ENCODE measurements around the gene NDUFB7.
"Not testable (repeated sequence)": the region's sequence is repeated elsewhere in the genome, so short reads cannot be mapped to it uniquely, and the experiment has no call there.

NDUFB7 gene

GRCh38 chr19:14599548-14600147, 27.8 kb upstream of the NDUFB7 start:
- Histone ChIP-seq H3K36me3 (ENCODE audit: insufficient read depth, low read length) (no peaks in the 10 kb centered on the region), H3K9ac (ENCODE audit: low read depth, low read length) (no peak overlapping the region), H3K9me3 (ENCODE audit: insufficient read depth, low read depth, low read length) (peaks cover 66% of the 10 kb centered on the region), H3K27me3 (ENCODE audit: insufficient read depth, low read length) (no peaks in the 10 kb centered on the region), H3K4me1 (ENCODE audit: insufficient read depth, low read length) (no peaks in the 10 kb centered on the region), H3K4me3 (ENCODE audit: low read length) (no peak overlapping the region), H3K27ac (ENCODE audit: low read depth, low read length) (no peak overlapping the region)
- WGBS: 83% methylated on average over 8 of the region's 8 CpGs

- Histone ChIP-seq H3K9ac (ENCODE audit: low read depth, low read length) (no peak overlapping the region), H3K36me3 (ENCODE audit: insufficient read depth, low read length) (no peaks in the 10 kb centered on the region), H3K9me3 (ENCODE audit: insufficient read depth, low read depth, low read length) (peaks cover 55% of the 10 kb centered on the region), H3K4me3 (ENCODE audit: low read length) (no peak overlapping the region), H3K27me3 (ENCODE audit: insufficient read depth, low read length) (no peaks in the 10 kb centered on the region), H3K27ac (ENCODE audit: low read depth, low read length) (no peak overlapping the region), H3K4me1 (ENCODE audit: insufficient read depth, low read length) (no peaks in the 10 kb centered on the region)
- WGBS: 81% methylated on average over 3 of the region's 3 CpGs
These were observed 23.7 kb upstream of the NDUFB7 start for GRCh38 chr19:14595558-14595957.

DNA sequence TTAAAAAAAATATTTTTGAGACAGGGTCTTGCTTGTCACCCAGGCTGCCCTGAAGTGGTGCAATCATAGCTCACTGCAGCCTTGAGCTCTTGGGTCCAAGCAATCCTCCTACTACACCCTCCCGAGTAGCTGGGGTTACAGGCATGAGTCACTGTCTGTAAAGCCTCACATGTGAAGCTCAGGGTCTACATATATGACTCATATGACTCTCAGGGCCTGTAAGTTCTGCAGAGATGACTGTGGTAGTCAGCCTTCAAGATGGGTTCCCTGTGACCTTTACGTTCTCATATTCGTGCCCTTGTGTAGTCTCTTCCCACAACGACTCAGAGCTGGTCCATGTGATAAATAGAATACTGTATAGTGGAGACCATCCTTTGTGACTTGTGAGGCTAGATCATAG, 17.6 kb upstream of the NDUFB7 start:
- peaks cover 17% of the 10 kb centered on the region for H3K9me3 ChIP-seq (ENCODE audit: insufficient read depth, low read depth, low read length)
- H3K27ac ChIP-seq (ENCODE audit: low read depth, low read length); H3K9ac ChIP-seq (ENCODE audit: low read depth, low read length); H3K27me3 ChIP-seq (ENCODE audit: insufficient read depth, low read length); H3K4me1 ChIP-seq (ENCODE audit: insufficient read depth, low read length); H3K4me3 ChIP-seq (ENCODE audit: low read length); H3K36me3 ChIP-seq (ENCODE audit: insufficient read depth, low read length): not testable (repeated sequence)
- no CpG with 5 or more reads among the region's 4 CpGs for WGBS

DNA sequence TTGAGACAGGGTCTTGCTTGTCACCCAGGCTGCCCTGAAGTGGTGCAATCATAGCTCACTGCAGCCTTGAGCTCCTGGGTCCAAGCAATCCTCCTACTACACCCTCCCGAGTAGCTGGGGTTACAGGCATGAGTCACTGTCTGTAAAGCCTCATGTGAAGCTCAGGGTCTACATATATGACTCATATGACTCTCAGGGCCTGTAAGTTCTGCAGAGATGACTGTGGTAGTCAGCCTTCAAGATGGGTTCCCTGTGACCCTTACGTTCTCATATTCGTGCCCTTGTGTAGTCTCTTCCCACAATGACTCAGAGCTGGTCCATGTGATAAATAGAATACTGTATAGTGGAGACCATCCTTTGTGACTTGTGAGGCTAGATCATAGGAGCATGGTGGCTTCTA, 13.3 kb upstream of the NDUFB7 start:
- not testable (repeated sequence) for H3K9me3 ChIP-seq (ENCODE audit: insufficient read depth, low read depth, low read length); H3K4me3 ChIP-seq (ENCODE audit: low read length); H3K4me1 ChIP-seq (ENCODE audit: insufficient read depth, low read length); H3K27me3 ChIP-seq (ENCODE audit: insufficient read depth, low read length); H3K27ac ChIP-seq (ENCODE audit: low read depth, low read length); H3K9ac ChIP-seq (ENCODE audit: low read depth, low read length); H3K36me3 ChIP-seq (ENCODE audit: insufficient read depth, low read length)
- WGBS: 75% methylated on average over 1 of the region's 3 CpGs

DNA sequence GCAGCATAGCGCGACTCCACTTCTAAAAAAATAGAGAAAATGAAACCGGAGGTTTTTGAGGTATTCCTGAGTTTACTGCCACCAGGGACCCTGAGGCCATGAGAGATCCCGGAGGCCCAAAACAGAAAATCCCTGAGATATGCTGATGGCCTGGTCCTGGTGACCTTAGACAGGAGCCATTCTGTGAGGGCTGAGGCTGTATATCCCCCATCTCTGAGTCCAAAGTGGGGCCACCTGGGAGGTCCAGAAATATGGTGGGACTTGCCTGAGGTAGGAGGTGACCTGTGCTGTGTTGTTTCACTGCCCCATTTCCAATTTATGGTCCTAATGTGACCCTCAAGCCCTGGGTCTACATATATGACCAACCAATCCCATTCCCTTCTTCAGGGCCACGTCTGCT, 12.5 kb upstream of the NDUFB7 start:
- H3K4me1 ChIP-seq (ENCODE audit: insufficient read depth, low read length); H3K4me3 ChIP-seq (ENCODE audit: low read length); H3K9ac ChIP-seq (ENCODE audit: low read depth, low read length); H3K27ac ChIP-seq (ENCODE audit: low read depth, low read length); H3K27me3 ChIP-seq (ENCODE audit: insufficient read depth, low read length); H3K9me3 ChIP-seq (ENCODE audit: insufficient read depth, low read depth, low read length); H3K36me3 ChIP-seq (ENCODE audit: insufficient read depth, low read length): not testable (repeated sequence)
- 85% methylated on average over 4 of the region's 5 CpGs for WGBS

- Histone ChIP-seq H3K27me3 (ENCODE audit: insufficient read depth, low read length) (no peaks in the 10 kb centered on the region), H3K36me3 (ENCODE audit: insufficient read depth, low read length) (no peaks in the 10 kb centered on the region), H3K4me1 (ENCODE audit: insufficient read depth, low read length) (no peaks in the 10 kb centered on the region), H3K27ac (ENCODE audit: low read depth, low read length) (no peak within 1 kb of the TSS), H3K9me3 (ENCODE audit: insufficient read depth, low read depth, low read length) (0 out of 2 replicates have a peak, but pooled peaks cover 1% of the 10 kb centered on the region), H3K4me3 (ENCODE audit: low read length) (no peak within 1 kb of the TSS), H3K9ac (ENCODE audit: low read depth, low read length) (no peak within 1 kb of the TSS)
- WGBS: 63% methylated on average over 6 of the region's 6 CpGs
These were observed 11.1 kb upstream of the NDUFB7 start, which contains the start of gene CLEC17A for GRCh38 chr19:14582894-14583340. CLEC17A (plus strand) TSS chr19:14583084; CDS start chr19:14583161, 77 bp downstream.

DNA sequence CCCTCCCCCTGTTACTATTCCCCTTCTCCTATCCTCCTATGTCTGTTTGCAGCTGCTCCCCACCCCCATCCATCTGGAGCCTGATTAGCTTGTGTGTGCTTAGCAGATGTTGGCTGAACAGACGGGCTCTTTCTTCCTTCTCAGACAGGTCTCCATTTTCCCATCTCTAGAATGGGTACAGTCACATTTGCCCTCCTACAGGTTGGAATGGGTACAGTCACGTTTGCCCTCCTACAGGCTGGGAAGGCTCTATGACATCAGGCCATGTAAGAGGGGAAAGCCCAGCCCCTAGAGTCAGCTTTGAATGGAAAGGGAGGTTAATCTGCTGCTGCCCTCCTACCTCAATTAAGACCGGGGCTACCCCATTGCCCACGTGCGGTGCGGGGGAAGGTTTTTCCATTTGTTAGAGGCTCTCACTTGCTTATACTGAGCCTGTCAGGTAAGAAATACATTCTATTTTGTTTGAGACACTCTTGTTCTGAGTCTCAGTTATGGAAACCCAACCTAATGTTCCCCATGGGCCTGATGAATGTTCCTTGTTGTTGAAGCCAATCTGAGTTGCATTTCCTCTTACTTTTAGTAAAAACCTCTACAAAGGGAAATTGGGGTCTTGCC, 8.9 kb upstream of the NDUFB7 start:
- Histone ChIP-seq H3K9me3 (ENCODE audit: insufficient read depth, low read depth, low read length) (no peaks in the 10 kb centered on the region), H3K36me3 (ENCODE audit: insufficient read depth, low read length) (no peaks in the 10 kb centered on the region), H3K27ac (ENCODE audit: low read depth, low read length) (no peak overlapping the region), H3K27me3 (ENCODE audit: insufficient read depth, low read length) (no peaks in the 10 kb centered on the region), H3K4me3 (ENCODE audit: low read length) (no peak overlapping the region), H3K9ac (ENCODE audit: low read depth, low read length) (no peak overlapping the region), H3K4me1 (ENCODE audit: insufficient read depth, low read length) (no peaks in the 10 kb centered on the region)
- WGBS: 60% methylated on average over 6 of the region's 6 CpGs

GRCh38 chr19:14577885-14578427, 6.1 kb upstream of the NDUFB7 start:
- H3K4me3 ChIP-seq (ENCODE audit: low read length): no peak overlapping the region
- no peak overlapping the region for H3K27ac ChIP-seq (ENCODE audit: low read depth, low read length)
- no peaks in the 10 kb centered on the region for H3K4me1 ChIP-seq (ENCODE audit: insufficient read depth, low read length)
- no peaks in the 10 kb centered on the region for H3K36me3 ChIP-seq (ENCODE audit: insufficient read depth, low read length)
- 55% methylated on average over 6 of the region's 6 CpGs for WGBS
- H3K9ac ChIP-seq (ENCODE audit: low read depth, low read length): no peak overlapping the region
- no peaks in the 10 kb centered on the region for H3K27me3 ChIP-seq (ENCODE audit: insufficient read depth, low read length)
- H3K9me3 ChIP-seq (ENCODE audit: insufficient read depth, low read depth, low read length): no peaks in the 10 kb centered on the region

DNA sequence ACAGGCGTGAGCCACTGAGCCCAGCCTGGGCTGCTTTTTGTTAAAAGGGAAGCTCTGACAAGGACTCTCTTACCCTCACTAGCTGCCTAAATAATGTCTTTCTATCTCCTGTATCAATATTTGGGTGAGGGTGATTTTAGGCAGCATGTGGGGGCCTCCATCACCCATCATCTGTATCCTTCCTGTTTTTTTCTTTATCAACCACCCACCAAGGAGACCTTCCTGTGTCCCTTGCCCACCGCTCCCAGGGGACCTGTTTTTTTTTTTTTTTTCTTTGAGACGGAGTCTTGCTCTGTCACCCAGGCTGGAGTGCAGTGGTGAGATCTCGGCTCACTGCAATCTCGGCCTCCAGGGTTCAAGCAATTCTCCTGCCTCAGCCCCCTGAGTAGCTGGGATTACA, 5.4 kb upstream of the NDUFB7 start:
- Histone ChIP-seq H3K4me1 (ENCODE audit: insufficient read depth, low read length) (no peaks in the 10 kb centered on the region), H3K9ac (ENCODE audit: low read depth, low read length) (no peak overlapping the region), H3K4me3 (ENCODE audit: low read length) (no peak overlapping the region), H3K27ac (ENCODE audit: low read depth, low read length) (no peak overlapping the region), H3K9me3 (ENCODE audit: insufficient read depth, low read depth, low read length) (no peaks in the 10 kb centered on the region), H3K27me3 (ENCODE audit: insufficient read depth, low read length) (no peaks in the 10 kb centered on the region), H3K36me3 (ENCODE audit: insufficient read depth, low read length) (no peaks in the 10 kb centered on the region)
- WGBS: 87% methylated on average over 5 of the region's 5 CpGs

DNA sequence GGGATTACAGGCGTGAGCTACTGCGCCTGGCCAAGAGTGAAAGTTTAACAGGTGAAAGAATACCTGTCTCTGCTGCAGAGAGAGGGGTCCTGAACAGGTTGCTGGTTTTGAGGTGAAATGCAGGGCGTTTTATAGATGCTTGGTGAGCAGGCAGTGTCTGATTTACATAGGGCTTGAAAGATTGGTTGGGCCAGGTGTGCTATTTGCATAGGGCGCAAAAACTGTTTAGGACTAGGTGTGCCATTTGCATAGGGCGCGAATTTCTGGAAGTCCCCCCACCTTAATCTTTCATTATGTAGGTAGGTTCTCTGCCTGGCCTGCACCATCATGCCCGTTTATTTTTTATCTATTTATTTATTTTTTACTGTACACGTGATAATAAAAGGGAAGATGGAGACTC, 4.5 kb upstream of the NDUFB7 start:
- Histone ChIP-seq H3K27ac (ENCODE audit: low read depth, low read length) (no peak overlapping the region), H3K9me3 (ENCODE audit: insufficient read depth, low read depth, low read length) (no peaks in the 10 kb centered on the region), H3K9ac (ENCODE audit: low read depth, low read length) (no peak overlapping the region), H3K27me3 (ENCODE audit: insufficient read depth, low read length) (no peaks in the 10 kb centered on the region), H3K36me3 (ENCODE audit: insufficient read depth, low read length) (no peaks in the 10 kb centered on the region), H3K4me3 (ENCODE audit: low read length) (no peak overlapping the region), H3K4me1 (ENCODE audit: insufficient read depth, low read length) (no peaks in the 10 kb centered on the region)
- 79% methylated on average over 5 of the region's 8 CpGs for WGBS

GRCh38 chr19:14575428-14575980, 3.6 kb upstream of the NDUFB7 start:
- no peak overlapping the region for H3K9ac ChIP-seq (ENCODE audit: low read depth, low read length)
- H3K36me3 ChIP-seq (ENCODE audit: insufficient read depth, low read length): no peaks in the 10 kb centered on the region
- no peaks in the 10 kb centered on the region for H3K27me3 ChIP-seq (ENCODE audit: insufficient read depth, low read length)
- 81% methylated on average over 6 of the region's 6 CpGs for WGBS
- H3K27ac ChIP-seq (ENCODE audit: low read depth, low read length): no peak overlapping the region
- no peak overlapping the region for H3K4me3 ChIP-seq (ENCODE audit: low read length)
- H3K9me3 ChIP-seq (ENCODE audit: insufficient read depth, low read depth, low read length): no peaks in the 10 kb centered on the region
- H3K4me1 ChIP-seq (ENCODE audit: insufficient read depth, low read length): no peaks in the 10 kb centered on the region
